IMR-90 (cell line): ENCODE measurements around the gene HNRNPUL1. TPM values are rescaled to one million over a fixed set of nuclear protein-coding genes. Genes with fewer than 3 reads are reported as not detected.
A peak's percentile ranks its signal among the peaks of the same experiment; 100 is the strongest.

Experiments used
- ATAC-seq: fragments of 200-7000 bp; cut with Tn5 transposase; 2 replicates; pipeline ENCODE4 v1.9.1; 2020; ENCODE audit warnings: low read depth, mild to moderate bottlenecking, moderate library complexity
- BruUV-seq: library from RNA; stranded (reverse); fragments of 400-500 nt; replicated peaks from 2 replicates; lab custom pipeline; 2021; lab: Mats Ljungman, UMichigan
- CTCF ChIA-PET: fragments of 300-600 bp; formaldehyde crosslinking; extraction: SDS; loops from one replicate; lab custom pipeline; 2021; ENCODE audit warnings: antibody characterized with exemption; lab: Yijun Ruan, JAX
- POLR2A ChIA-PET: fragments of 300-600 bp; sonication (Branson Sonifier 250); formaldehyde crosslinking; loops from one replicate; lab custom pipeline; 2022; ENCODE audit warnings: antibody characterized with exemption; ENCODE audit not compliant: unreplicated experiment; lab: Charles Lee
- DNase-seq: peaks from one replicate; pipeline ENCODE4 v3.0.0; 2013
- H2AFZ ChIP-seq: replicated peaks from 2 replicates; pipeline ENCODE3; 2013; ENCODE audit warnings: low read length, mild to moderate bottlenecking; ENCODE audit not compliant: poor library complexity
- H2AK5ac ChIP-seq: 2 replicates; pipeline ENCODE4 v1.6.1; 2013; ENCODE audit warnings: low read depth, low read length, inconsistent platforms
- H2AK9ac ChIP-seq: replicated peaks from 2 replicates; pipeline ENCODE3; 2013; ENCODE audit warnings: mild to moderate bottlenecking, low read depth, low read length, moderate library complexity; ENCODE audit not compliant: poor library complexity
- H2BK120ac ChIP-seq: 2 replicates; pipeline ENCODE4 v1.6.1; 2013; ENCODE audit warnings: low read depth, low read length, inconsistent platforms
- H2BK15ac ChIP-seq: 3 replicates; pipeline ENCODE4 v1.6.1; 2013; ENCODE audit warnings: low read depth, low read length, inconsistent platforms
- H2BK20ac ChIP-seq: 2 replicates; pipeline ENCODE4 v1.6.1; 2013; ENCODE audit warnings: low read depth, mild to moderate bottlenecking, inconsistent platforms, low read length, moderate library complexity
- H2BK5ac ChIP-seq: 2 replicates; pipeline ENCODE4 v1.6.1; 2013; ENCODE audit warnings: mild to moderate bottlenecking, low read depth, low read length, inconsistent platforms; ENCODE audit not compliant: poor library complexity, severe bottlenecking
- H3K14ac ChIP-seq: replicated peaks from 2 replicates; pipeline ENCODE4 v1.6.1; 2013; ENCODE audit warnings: low read depth, low read length, inconsistent platforms
- H3K18ac ChIP-seq: 2 replicates; pipeline ENCODE4 v1.6.1; 2013; ENCODE audit warnings: low read depth, low read length, control low read depth
- H3K23ac ChIP-seq: 2 replicates; pipeline ENCODE4 v1.6.1; 2013; ENCODE audit warnings: low read depth, low read length, inconsistent platforms
- H3K27ac ChIP-seq: 2 replicates; pipeline ENCODE4 v1.5.1; 2013; ENCODE audit warnings: mild to moderate bottlenecking, control low read depth, low read length; ENCODE audit not compliant: insufficient read depth
- H3K27me3 ChIP-seq: 2 replicates; pipeline ENCODE4 v1.6.1; 2013; ENCODE audit warnings: low read length; ENCODE audit not compliant: control insufficient read depth, insufficient read depth
- H3K36me3 ChIP-seq: 2 replicates; pipeline ENCODE4 v1.6.1; 2013; ENCODE audit warnings: low read length, mixed read lengths; ENCODE audit not compliant: control insufficient read depth, insufficient read depth
- H3K4ac ChIP-seq: 2 replicates; pipeline ENCODE4 v1.6.1; 2013; ENCODE audit warnings: low read depth, low read length, inconsistent platforms
- H3K4me1 ChIP-seq: 2 replicates; pipeline ENCODE4 v1.6.1; 2013; ENCODE audit warnings: low read length, mixed read lengths; ENCODE audit not compliant: control insufficient read depth, insufficient read depth
- H3K4me2 ChIP-seq: 2 replicates; pipeline ENCODE4 v1.6.1; 2013; ENCODE audit warnings: low read depth, mild to moderate bottlenecking, control low read depth, low read length, moderate library complexity
- H3K4me3 ChIP-seq: 2 replicates; pipeline ENCODE4 v1.5.1; 2013; ENCODE audit warnings: low read depth, mild to moderate bottlenecking, control low read depth, low read length, moderate library complexity; ENCODE audit not compliant: insufficient read depth
- H3K56ac ChIP-seq: 2 replicates; pipeline ENCODE4 v1.6.1; 2013; ENCODE audit warnings: low read length, inconsistent platforms; ENCODE audit not compliant: insufficient read depth; ENCODE audit errors: extremely low read depth
- H3K79me1 ChIP-seq, 2 experiments: 2 replicates each; pipeline ENCODE4 v1.6.1; 2013; ENCODE audit warnings: low read length in 2 of 2, inconsistent platforms in 1 of 2, low read depth in 1 of 2
- H3K9ac ChIP-seq: 2 replicates; pipeline ENCODE4 v1.6.1; 2013; ENCODE audit warnings: low read depth, low read length, control low read depth
- H3K9me1 ChIP-seq: 2 replicates; pipeline ENCODE4 v1.6.1; 2013; ENCODE audit warnings: low read length, inconsistent platforms; ENCODE audit not compliant: insufficient read depth
- H3K9me3 ChIP-seq: 2 replicates; pipeline ENCODE4 v1.6.1; 2013; ENCODE audit warnings: low read length; ENCODE audit not compliant: control insufficient read depth, insufficient read depth
- H4K20me1 ChIP-seq: 2 replicates; pipeline ENCODE4 v1.6.1; 2013; ENCODE audit warnings: low read length, inconsistent platforms; ENCODE audit not compliant: insufficient read depth
- H4K5ac ChIP-seq: 2 replicates; pipeline ENCODE4 v1.6.1; 2013; ENCODE audit warnings: mild to moderate bottlenecking, low read depth, low read length, control low read depth
- H4K8ac ChIP-seq, 2 experiments: 2 replicates each; pipeline ENCODE4 v1.6.1; 2013; ENCODE audit warnings: low read depth in 2 of 2, low read length in 2 of 2, control low read depth in 1 of 2, inconsistent platforms in 1 of 2
- H4K91ac ChIP-seq: 2 replicates; pipeline ENCODE4 v1.6.1; 2013; ENCODE audit warnings: low read depth, low read length, inconsistent platforms; ENCODE audit not compliant: insufficient read depth
- MAZ ChIP-seq: IDR thresholded peaks from 2 replicates; pipeline ENCODE4 v1.6.1; 2012; ENCODE audit warnings: low read depth, mild to moderate bottlenecking, low read length, improper control_type of control experiment, moderate library complexity, borderline replicate concordance
- POLR2A ChIP-seq: IDR thresholded peaks from 2 replicates; pipeline ENCODE4 v1.6.1; 2012; ENCODE audit warnings: mild to moderate bottlenecking, low read depth, low read length
- SMC3 ChIP-seq: fragments of 150-350 bp; IDR thresholded peaks from 2 replicates; pipeline ENCODE4 v1.6.1; 2016; ENCODE audit warnings: low read depth, mild to moderate bottlenecking, antibody characterized with exemption, low read length, moderate library complexity
- WGBS, 2 experiments: methylation state at CpG; one replicate each; pipeline versions ENCODE4 v1.1.5 to v1.1.7; 2013; ENCODE audit warnings: missing lambda C conversion rate in 2 of 2; ENCODE audit not compliant: insufficient read length in 1 of 2; ENCODE audit errors: extremely low coverage in 2 of 2; 5-methylcytosine and 5-hydroxymethylcytosine counted together
- dilution Hi-C: fragments of 300-500 bp; cut with HindIII; formaldehyde crosslinking; loops from one replicate; pipeline ENCODE4 v1.14.3; 2018; ENCODE audit warnings: low sequenced_read_pairs; ENCODE audit not compliant: unreplicated experiment
- in situ Hi-C: fragments of 300-500 bp; cut with MboI; formaldehyde crosslinking; loops from 3 replicates; pipeline ENCODE4 v1.14.3; 2019; ENCODE audit warnings: low sequenced_read_pairs, inconsistent platforms, mixed read lengths
- intact Hi-C: fragments of 100-400 bp; cut with micrococcal nuclease; formaldehyde crosslinking; loops from 2 replicates; pipeline ENCODE4 v1.10.0; 2022
- polyA plus RNA-seq, 3 experiments: library from polyadenylated mRNA; depleted of rRNA; stranded (reverse); fragments of >200 nt; gene quantifications; 2 replicates each; pipeline ENCODE4 v1.2.3, GENCODE V29; 2012; ENCODE audit warnings: low replicate concordance in 1 of 3
- total RNA-seq: library from RNA; depleted of rRNA; stranded (reverse); fragments of >200 nt; gene quantifications from 2 replicates; pipeline ENCODE4 v1.2.3, GENCODE V29; 2012

HNRNPUL1 gene
- total and polyA plus RNA-seq, 2 of the 4 experiments (the other 2 are of a cell fraction) = 50.7 to 67.3 TPM

DNA sequence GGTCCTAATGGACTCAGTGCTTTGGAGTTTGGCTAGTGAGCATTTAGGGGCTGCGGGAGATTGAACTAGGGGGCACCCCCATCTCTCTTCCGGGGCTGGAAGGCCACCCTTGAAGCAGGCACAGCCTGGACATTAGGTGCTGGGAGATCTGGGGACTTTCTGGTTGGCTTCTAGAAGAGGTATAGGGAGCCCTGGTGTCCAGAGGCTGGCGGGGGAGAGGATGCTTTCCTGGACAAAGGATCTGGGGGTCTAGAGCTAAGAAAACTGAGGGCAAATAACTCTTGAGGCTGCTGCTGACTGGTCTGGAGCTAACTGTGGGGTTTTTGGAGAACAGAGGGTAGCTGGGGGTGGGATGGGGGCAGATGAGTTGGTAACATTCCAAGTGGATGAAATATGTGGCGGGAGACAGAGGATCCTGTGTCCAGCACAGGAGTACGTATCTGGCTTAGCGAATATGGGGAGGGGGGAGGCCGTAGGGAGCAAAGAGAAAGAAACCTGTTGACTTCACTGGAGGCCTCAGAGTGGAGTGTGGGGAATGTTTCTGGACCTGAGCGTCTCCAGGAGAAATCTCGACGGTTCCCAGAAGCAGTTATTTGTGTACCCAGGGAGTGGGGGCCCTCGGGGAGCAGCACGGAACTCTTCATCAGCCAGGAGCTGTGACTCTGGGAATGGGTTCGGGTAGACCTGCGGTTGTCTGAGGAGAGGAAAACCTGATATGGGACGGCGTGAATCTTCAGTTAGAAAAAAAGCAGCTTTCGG, 1.4 kb downstream of the HNRNPUL1 start:
- H3K36me3 ChIP-seq = peaks cover 24% of the 10 kb centered on the region
- peak overlapping the region; percentile 21 for H2BK120ac ChIP-seq
- H3K56ac ChIP-seq = peak overlapping the region; percentile 78
- TF ChIP-seq POLR2A = peak; percentile 21; the same call in 1 of the 2 replicates
- no peak for TF ChIP-seq SMC3
- peak; percentile 28; the same call in 1 of the 2 replicates for TF ChIP-seq MAZ
- peak overlapping the region; percentile 68 for H3K14ac ChIP-seq
- peak overlapping the region; percentile 82 for H3K4me3 ChIP-seq
- H3K4me2 ChIP-seq = peak overlapping the region; percentile 95
- H4K5ac ChIP-seq = peak overlapping the region; percentile 88
- H3K23ac ChIP-seq = peak overlapping the region; percentile 71
- peak overlapping the region; percentile 46 to 95; a peak in 3 of 4 replicates for H4K8ac ChIP-seq
- peaks cover 8% of the 10 kb centered on the region; the same call in 1 of the 2 replicates for H3K9me1 ChIP-seq
- peaks cover 34% of the 10 kb centered on the region for H4K20me1 ChIP-seq
- no peak for ATAC-seq
- peak overlapping the region; percentile 89 for H2AK5ac ChIP-seq
- ChIA-PET CTCF (no interaction called here), POLR2A (interaction anchor here (0.6 kb wide), 1 partner anchor 42 kb away, joined by 3 read pairs; no protein-coding TSS in a partner anchor)
- peak overlapping the region; percentile 95 for H4K91ac ChIP-seq
- H3K27me3 ChIP-seq = no peaks in the 10 kb centered on the region
- peak overlapping the region; percentile 91 for H3K4ac ChIP-seq
- H3K9me3 ChIP-seq = no peaks in the 10 kb centered on the region
- 4% methylated on average over 9 of the region's 17 CpGs; no CpG with 5 or more reads in 1 of the 2 experiments for WGBS, 2 experiments
- in situ Hi-C loops = loop anchor here (25.0 kb wide), 1 partner anchor 603 kb away; no protein-coding TSS in a partner anchor
- dilution Hi-C loops = no loop called here
- H2BK5ac ChIP-seq = peak overlapping the region; percentile 89
- H2BK20ac ChIP-seq = no peak overlapping the region
- peaks cover 17 to 40% of the 10 kb centered on the region in 2 experiments; a peak in 3 of 4 replicates for H3K79me1 ChIP-seq
- intact Hi-C loops = loop anchor here (2.0 kb wide), 1 partner anchor 43 kb away; no protein-coding TSS in a partner anchor
- peak overlapping the region; percentile 93 for H3K9ac ChIP-seq
- H3K18ac ChIP-seq = peak overlapping the region; percentile 58
- H2AK9ac ChIP-seq = peak overlapping the region; percentile 100
- H3K27ac ChIP-seq = peak overlapping the region; percentile 93
- BruUV-seq = no TSS peak
- DNase-seq = peak; percentile 37
- H2BK15ac ChIP-seq = peak overlapping the region; percentile 34; the same call in 1 of the 3 replicates
- peaks cover 9% of the 10 kb centered on the region for H3K4me1 ChIP-seq
- peak overlapping the region; percentile 91 for H2AFZ ChIP-seq
